ENCODE results near the gene JARID2. TPM values are rescaled to one million over a fixed set of nuclear protein-coding genes. Genes with fewer than 3 reads are reported as not detected.

Gene JARID2
- total and polyA plus RNA-seq, 8 donors: 2.4 to 42.6 (median 11.5) TPM

- no peak for DNase-seq
- H3K4me1 ChIP-seq: peaks cover 0 to 60% (median 28%) of the 10 kb centered on the region in 4 donors
- no peak overlapping the region for H3K27ac ChIP-seq
These were observed 128.2 kb downstream of the JARID2 start for GRCh38 chr6:15374119-15374518.

GRCh38 chr6:15375018-15375417, 129.1 kb downstream of the JARID2 start:
- no peaks in the 10 kb centered on the region for H3K9me3 ChIP-seq
- no peak overlapping the region for H3K4me3 ChIP-seq
- peaks cover 0 to 6% (median 2%) of the 10 kb centered on the region in 4 donors for H3K36me3 ChIP-seq
- WGBS, 5 donors: 95 to 100% (median 98%) methylated on average over 2 of the region's 2 CpGs
- peaks cover 0 to 52% (median 23%) of the 10 kb centered on the region in 4 donors for H3K4me1 ChIP-seq
- intact Hi-C loops (cut with DNase I; ENCODE audit: low total_unique reads): no loop called here
- TF ChIP-seq POLR2A (IDR thresholded peaks at IDR 0.05): no peak
- TF ChIP-seq CTCF (IDR thresholded peaks at IDR 0.05): no peak
- no peak for TF ChIP-seq POLR2AphosphoS5 (IDR thresholded peaks at IDR 0.05)
- TF ChIP-seq EP300 (IDR thresholded peaks at IDR 0.05): no peak
- no peak for DNase-seq
- H3K27me3 ChIP-seq: no peaks in the 10 kb centered on the region
- no peak overlapping the region for H3K27ac ChIP-seq

More at GRCh38 chr6:15374119-15374518, 128.2 kb downstream of the JARID2 start:
- Histone ChIP-seq H3K27me3 (no peaks in the 10 kb centered on the region), H3K4me3 (no peak overlapping the region), H3K36me3 (peaks cover 0 to 6% (median 2%) of the 10 kb centered on the region in 4 donors), H3K9me3 (no peaks in the 10 kb centered on the region)
- WGBS, 5 donors: 75 to 83% (median 78%) methylated on average over 7 of the region's 7 CpGs
- TF ChIP-seq POLR2AphosphoS5 (IDR thresholded peaks at IDR 0.05) (no peak), EP300 (IDR thresholded peaks at IDR 0.05) (no peak), POLR2A (IDR thresholded peaks at IDR 0.05) (no peak), CTCF (IDR thresholded peaks at IDR 0.05) (no peak)
- intact Hi-C loops (cut with DNase I; ENCODE audit: low total_unique reads): no loop called here

GRCh38 chr6:15375638-15376290, 129.9 kb downstream of the JARID2 start:
- Histone ChIP-seq H3K9me3 (no peaks in the 10 kb centered on the region), H3K4me3 (no peak overlapping the region), H3K36me3 (peaks cover 0 to 6% (median 2%) of the 10 kb centered on the region in 4 donors), H3K27me3 (no peaks in the 10 kb centered on the region), H3K27ac (no peak overlapping the region), H3K4me1 (peaks cover 0 to 46% (median 20%) of the 10 kb centered on the region in 4 donors)
- TF ChIP-seq POLR2A (IDR thresholded peaks at IDR 0.05) (no peak), POLR2AphosphoS5 (IDR thresholded peaks at IDR 0.05) (no peak), EP300 (IDR thresholded peaks at IDR 0.05) (no peak), CTCF (IDR thresholded peaks at IDR 0.05) (no peak)
- WGBS, 5 donors: 84 to 89% (median 86%) methylated on average over 4 of the region's 4 CpGs
- no peak for DNase-seq
- intact Hi-C loops (cut with DNase I; ENCODE audit: low total_unique reads): no loop called here

- TF ChIP-seq POLR2A (IDR thresholded peaks at IDR 0.05) (no peak), CTCF (IDR thresholded peaks at IDR 0.05) (no peak), EP300 (IDR thresholded peaks at IDR 0.05) (no peak), POLR2AphosphoS5 (IDR thresholded peaks at IDR 0.05) (no peak)
- Histone ChIP-seq H3K27me3 (no peaks in the 10 kb centered on the region), H3K4me3 (no peak overlapping the region), H3K4me1 (peaks cover 0 to 40% (median 14%) of the 10 kb centered on the region in 4 donors), H3K36me3 (peaks cover 0 to 6% (median 2%) of the 10 kb centered on the region in 4 donors), H3K27ac (no peak overlapping the region), H3K9me3 (no peaks in the 10 kb centered on the region)
- WGBS, 5 donors: 90 to 94% (median 93%) methylated on average over 5 of the region's 5 CpGs
- intact Hi-C loops (cut with DNase I; ENCODE audit: low total_unique reads): no loop called here
- DNase-seq: no peak
These were observed 131.1 kb downstream of the JARID2 start for GRCh38 chr6:15376900-15377487.
